K562 (cell line): ENCODE data around the gene SLC4A5. TPM values are rescaled to one million over a fixed set of nuclear protein-coding genes. Genes with fewer than 3 reads are reported as not detected.

ENCODE experiments used
- ATAC-seq: fragments of 200-7000 bp; cut with Tn5 transposase; 3 replicates; pipeline ENCODE4 v1.9.1; 2020; ENCODE audit warnings: moderate library complexity
- BruUV-seq: library from RNA; stranded (reverse); fragments of 400-500 nt; replicated peaks from 2 replicates; lab custom pipeline; 2021; lab: Mats Ljungman, UMichigan
- CTCF ChIA-PET: fragments of 300-600 bp; formaldehyde crosslinking; extraction: SDS; loops from one replicate; lab custom pipeline; 2021; ENCODE audit warnings: low intra/inter-chr PET ratio; lab: Yijun Ruan, JAX
- POLR2A ChIA-PET: fragments of 300-600, 350-650 bp; sonication (Branson Sonifier 250); formaldehyde crosslinking; extraction: SDS; loops from one replicate; lab custom pipeline; 2021; ENCODE audit warnings: antibody characterized with exemption, inconsistent platforms; lab: Yijun Ruan, JAX
- DNase-seq, 4 experiments: peaks; one replicate each; pipeline versions ENCODE4 v3.0.0 to v3.0.0-alpha.2; 2011 to 2018; ENCODE audit warnings: low spot score in 3 of 4, mixed read lengths in 3 of 4; ENCODE audit errors: extremely low read depth in 1 of 4
- FAIRE-seq: peaks from 2 replicates; lab custom pipeline; 2011; peaks lifted over from hg19 to GRCh38; lab: Jason Lieb, UNC
- H2AFZ ChIP-seq: 2 replicates; pipeline ENCODE4 v1.6.0; 2011; ENCODE audit warnings: low read depth, low read length, control low read depth, inconsistent platforms
- H3K27ac ChIP-seq: fragments of 200-600 bp; 3 replicates; pipeline ENCODE4 v1.8.0; 2011; ENCODE audit warnings: low read depth, mild to moderate bottlenecking, control low read depth, inconsistent platforms, low read length, moderate library complexity, mixed read lengths; ENCODE audit errors: extremely low read depth
- H3K27me3 ChIP-seq, 2 experiments: fragments of 300-600 bp in 1 of 2; 2 replicates in 1 of 2; 3 replicates in 1 of 2; pipeline versions ENCODE4 v1.6.0 to v1.8.0; 2011; ENCODE audit warnings: inconsistent platforms in 2 of 2, low read length in 2 of 2, mild to moderate bottlenecking in 1 of 2, mixed read lengths in 1 of 2, moderate library complexity in 1 of 2; ENCODE audit not compliant: control insufficient read depth in 2 of 2, insufficient read depth in 2 of 2
- H3K36me3 ChIP-seq: fragments of 300-600 bp; 3 replicates; pipeline ENCODE4 v1.8.0; 2011; ENCODE audit warnings: mild to moderate bottlenecking, low read length, inconsistent platforms; ENCODE audit not compliant: control insufficient read depth, insufficient read depth
- H3K4me1 ChIP-seq, 2 experiments: fragments of 200-600 bp in 1 of 2; replicated peaks in 1 of 2; 2 replicates in 1 of 2; 3 replicates in 1 of 2; pipeline versions ENCODE4 v1.5.1 to v1.8.0; 2011; ENCODE audit warnings: inconsistent platforms in 2 of 2, low read length in 2 of 2, mild to moderate bottlenecking in 1 of 2, mixed read lengths in 1 of 2, moderate library complexity in 1 of 2; ENCODE audit not compliant: control insufficient read depth in 2 of 2, insufficient read depth in 2 of 2
- H3K4me2 ChIP-seq: 2 replicates; pipeline ENCODE4 v1.6.1; 2011; ENCODE audit warnings: low read length, control low read depth, inconsistent platforms, mixed read lengths; ENCODE audit not compliant: insufficient read depth
- H3K4me3 ChIP-seq: fragments of 200-600 bp; sonication (generic), shearing (Covaris generic); 2 replicates; pipeline ENCODE4 v1.5.1; 2016; ENCODE audit warnings: control low read depth, inconsistent platforms
- H3K79me2 ChIP-seq: fragments of 200-600 bp; 3 replicates; pipeline ENCODE4 v1.8.0; 2011; ENCODE audit warnings: low read length, inconsistent platforms; ENCODE audit not compliant: control insufficient read depth, insufficient read depth
- H3K9ac ChIP-seq, 2 experiments: 2 replicates each; pipeline versions ENCODE4 v1.6.0 to v1.6.1; 2011; ENCODE audit warnings: low read depth in 2 of 2, low read length in 2 of 2, control low read depth in 1 of 2, inconsistent platforms in 1 of 2, mild to moderate bottlenecking in 1 of 2, mixed read lengths in 1 of 2; ENCODE audit not compliant: insufficient read depth in 1 of 2
- H3K9me1 ChIP-seq: one replicate; pipeline ENCODE4 v1.6.0; 2011; ENCODE audit warnings: inconsistent platforms, mild to moderate bottlenecking, low read length, moderate library complexity; ENCODE audit not compliant: control insufficient read depth, insufficient read depth
- H3K9me3 ChIP-seq: replicated peaks from 2 replicates; pipeline ENCODE4 v1.5.1; 2011; ENCODE audit warnings: low read depth, low read length, inconsistent platforms; ENCODE audit not compliant: control insufficient read depth, insufficient read depth
- H4K20me1 ChIP-seq: replicated peaks from 2 replicates; pipeline ENCODE4 v1.6.1; 2011; ENCODE audit warnings: low read length, inconsistent platforms, mixed read lengths; ENCODE audit not compliant: control insufficient read depth, insufficient read depth
- DMBX1 ChIP-seq: fragments of 250-450 bp; sonication (Bioruptor Pico); IDR thresholded peaks from 2 replicates; pipeline ENCODE4 v1.8.0; 2022; ENCODE audit warnings: inconsistent platforms, mild to moderate bottlenecking, moderate library complexity, borderline replicate concordance
- MXD1 ChIP-seq: fragments of 250-450 bp; sonication (Bioruptor Pico); IDR thresholded peaks from 2 replicates; pipeline ENCODE4 v1.8.0; 2021; ENCODE audit warnings: borderline replicate concordance, mild to moderate bottlenecking, moderate library complexity; ENCODE audit not compliant: poor library complexity, severe bottlenecking
- TBP ChIP-seq: optimal IDR thresholded peaks from 2 replicates; pipeline ENCODE3; 2011; ENCODE audit warnings: low read depth, low read length, improper control_type of control experiment
- ZBTB11 ChIP-seq, 3 experiments: fragments of 200-800 bp in 1 of 3; fragments of 250-450 bp in 1 of 3; fragments of 450-650 bp in 1 of 3; sonication (Bioruptor Pico) in 1 of 3; sonication (Bioruptor generic) in 1 of 3; formaldehyde crosslinking in 1 of 3; IDR thresholded peaks; 2 replicates each; pipeline versions ENCODE4 v1.6.1 to v1.8.0; 2016 to 2022; ENCODE audit warnings: mild to moderate bottlenecking in 2 of 3, missing genetic modification characterization in 2 of 3, missing compliant biosample characterization in 1 of 3, moderate library complexity in 1 of 3
- ZNF398 ChIP-seq: fragments of 250-450 bp; sonication (Bioruptor Pico); IDR thresholded peaks from 2 replicates; pipeline ENCODE4 v1.8.0; 2021; ENCODE audit warnings: moderate library complexity, mild to moderate bottlenecking, inconsistent platforms
- WGBS: fragments of 100-300 bp; shearing (Covaris generic); methylation state at CpG from one replicate; pipeline ENCODE4 v1.1.6; 2016; ENCODE audit warnings: low coverage, mixed read lengths; ENCODE audit not compliant: insufficient coverage; ENCODE audit errors: missing lambda C conversion rate; 5-methylcytosine and 5-hydroxymethylcytosine counted together
- in situ Hi-C: fragments of 300-500 bp; cut with MboI; formaldehyde crosslinking; loops from 4 replicates; pipeline ENCODE4 v1.15.0; 2018; ENCODE audit warnings: inconsistent platforms, mixed read lengths
- intact Hi-C: fragments of 100-400 bp; cut with micrococcal nuclease; formaldehyde crosslinking; loops from 2 replicates; pipeline ENCODE4 v1.14.2; 2022
- polyA plus RNA-seq, 8 experiments: library from polyadenylated mRNA; depleted of rRNA in 4 of 8; stranded (reverse) in 5 of 8; unstranded in 3 of 8; fragments of >200 nt; fragmentation: Nextera tagmentation in 2 of 8; fragmentation: Illumina TruSeq in 1 of 8; extraction: Ambion mirVana in 2 of 8; extraction: Trizol in 1 of 8; gene quantifications; 2 replicates each; pipeline versions ENCODE4 v1.2.1 to v1.2.3, GENCODE V29; 2011 to 2014; ENCODE audit warnings: inconsistent platforms in 1 of 8, missing spikeins in 1 of 8
- total RNA-seq, 7 experiments: library from RNA; depleted of rRNA in 6 of 7; stranded (reverse); fragments of >200 nt in 6 of 7; fragmentation: Illumina TruSeq in 2 of 7; extraction: Trizol in 2 of 7; gene quantifications; 2 replicates each; pipeline versions ENCODE4 v1.2.1 to v1.2.3, GENCODE V29; 2011 to 2021; ENCODE audit warnings: low replicate concordance in 1 of 7

Gene SLC4A5
- total and polyA plus RNA-seq, 9 of the 15 experiments (the other 6 are each of a cell fraction or from before 2014, with no cell fraction given) = 0.03 to 0.77 (median 0.14) TPM; not detected in 1

- peak overlapping the region; percentile 13; the same call in 1 of the 2 replicates for H3K4me2 ChIP-seq
- no peaks in the 10 kb centered on the region for H3K36me3 ChIP-seq
- BruUV-seq = no TSS peak
- peak in 1 of 4 experiments; percentile 14 for DNase-seq
- H3K4me1 ChIP-seq = peaks cover 0 to 23% of the 10 kb centered on the region in 2 experiments; a peak in 3 of 5 replicates
- peak; percentile 56 for FAIRE-seq
- no peaks in the 10 kb centered on the region for H4K20me1 ChIP-seq
- H2AFZ ChIP-seq = peak overlapping the region; percentile 29; the same call in 1 of the 2 replicates
- in situ Hi-C loops (no loop called here), intact Hi-C loops (no loop called here)
- ChIA-PET CTCF (interaction anchor here (0.7 kb wide), 1 partner anchor 68 kb away, joined by 3 read pairs; no protein-coding TSS in a partner anchor), POLR2A (interaction anchor here (1.0 to 1.4 kb wide), 3 partner anchors 11 to 118 kb away, joined by 3 read pairs; no protein-coding TSS in a partner anchor)
- ATAC-seq = peak; percentile 43; the same call in 2 of the 3 replicates
- no peaks in the 10 kb centered on the region for H3K27me3 ChIP-seq
- H3K9ac ChIP-seq = no peak overlapping the region
- no peaks in the 10 kb centered on the region for H3K9me3 ChIP-seq
- no peaks in the 10 kb centered on the region for H3K79me2 ChIP-seq
- H3K9me1 ChIP-seq = no peaks in the 10 kb centered on the region
- no peak overlapping the region for H3K27ac ChIP-seq
- no peak overlapping the region for H3K4me3 ChIP-seq
- 16% methylated on average over 6 of the region's 6 CpGs for WGBS
- TF ChIP-seq ZNF398 (CRISPR knock-in tag) (no peak), ZBTB11 (CRISPR knock-in tag; IDR thresholded peaks at IDR 0.05) (no peak), TBP (peak; percentile 73), MXD1 (CRISPR knock-in tag) (no peak), DMBX1 (CRISPR knock-in tag) (no peak)
These were observed 26.5 kb downstream of the SLC4A5 start for GRCh38 chr2:74316627-74317295.
